22Rv1 (cell line): ENCODE measurements around the gene SOS1.

ENCODE experiments used
- H3K27ac ChIP-seq: fragments of 450-650 bp; 2 replicates; pipeline ENCODE4 v1.5.1; 2017
- ZFX ChIP-seq: fragments of 450-650 bp; IDR thresholded peaks from 2 replicates; pipeline ENCODE4 v1.6.1; 2017; ENCODE audit warnings: antibody characterized with exemption, borderline replicate concordance
- TF ChIP-seq, protein P1 (sequence below): fragments of 450-650 bp; IDR thresholded peaks from 2 replicates; pipeline ENCODE4 v1.5.1; 2017; ENCODE audit warnings: mild to moderate bottlenecking

The SOS1 gene

DNA sequence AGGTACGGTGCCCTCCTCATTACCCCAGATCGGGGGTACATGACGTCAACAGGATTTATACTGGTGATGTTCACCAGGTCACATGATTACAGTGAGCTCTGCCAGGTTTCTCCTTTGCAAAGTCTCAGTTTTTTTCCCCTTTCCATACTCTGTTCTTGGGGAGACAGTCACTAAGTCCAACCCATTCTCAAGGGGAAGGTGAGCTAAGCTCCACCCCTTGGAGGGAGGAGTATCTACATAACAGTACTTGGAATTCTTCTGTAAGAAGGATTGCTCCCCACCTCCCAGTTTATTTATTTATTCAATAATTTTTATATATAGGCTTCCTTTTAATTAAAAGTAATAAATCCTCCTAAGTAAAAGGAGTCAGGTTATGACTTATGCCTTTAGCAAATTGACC is 34.1 kb upstream of the SOS1 start:
- no peak overlapping the region for H3K27ac ChIP-seq
- TF ChIP-seq, protein P1, sequence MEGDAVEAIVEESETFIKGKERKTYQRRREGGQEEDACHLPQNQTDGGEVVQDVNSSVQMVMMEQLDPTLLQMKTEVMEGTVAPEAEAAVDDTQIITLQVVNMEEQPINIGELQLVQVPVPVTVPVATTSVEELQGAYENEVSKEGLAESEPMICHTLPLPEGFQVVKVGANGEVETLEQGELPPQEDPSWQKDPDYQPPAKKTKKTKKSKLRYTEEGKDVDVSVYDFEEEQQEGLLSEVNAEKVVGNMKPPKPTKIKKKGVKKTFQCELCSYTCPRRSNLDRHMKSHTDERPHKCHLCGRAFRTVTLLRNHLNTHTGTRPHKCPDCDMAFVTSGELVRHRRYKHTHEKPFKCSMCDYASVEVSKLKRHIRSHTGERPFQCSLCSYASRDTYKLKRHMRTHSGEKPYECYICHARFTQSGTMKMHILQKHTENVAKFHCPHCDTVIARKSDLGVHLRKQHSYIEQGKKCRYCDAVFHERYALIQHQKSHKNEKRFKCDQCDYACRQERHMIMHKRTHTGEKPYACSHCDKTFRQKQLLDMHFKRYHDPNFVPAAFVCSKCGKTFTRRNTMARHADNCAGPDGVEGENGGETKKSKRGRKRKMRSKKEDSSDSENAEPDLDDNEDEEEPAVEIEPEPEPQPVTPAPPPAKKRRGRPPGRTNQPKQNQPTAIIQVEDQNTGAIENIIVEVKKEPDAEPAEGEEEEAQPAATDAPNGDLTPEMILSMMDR, result no peak
- no peak for TF ChIP-seq ZFX

DNA sequence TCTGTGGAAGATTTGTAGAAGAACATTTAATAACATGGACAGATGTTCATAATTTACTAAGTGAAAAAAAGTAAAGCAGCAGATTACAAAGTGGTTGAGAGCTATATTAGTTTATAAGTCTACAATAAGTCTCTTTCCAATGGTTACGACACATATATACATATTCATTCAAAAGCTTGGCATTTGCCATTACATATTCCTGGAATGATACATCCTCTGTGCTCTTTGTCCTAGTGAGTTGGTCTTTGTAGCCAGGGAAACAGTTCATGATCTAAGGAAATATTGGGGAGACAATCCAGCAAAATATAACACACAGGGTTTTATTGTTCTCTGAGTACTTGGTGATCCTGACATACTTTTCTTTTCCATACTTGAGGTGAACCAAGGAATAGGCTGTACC is 32.5 kb upstream of the SOS1 start:
- no peak for TF ChIP-seq ZFX
- TF ChIP-seq, protein P1, result no peak
- no peak overlapping the region for H3K27ac ChIP-seq

DNA sequence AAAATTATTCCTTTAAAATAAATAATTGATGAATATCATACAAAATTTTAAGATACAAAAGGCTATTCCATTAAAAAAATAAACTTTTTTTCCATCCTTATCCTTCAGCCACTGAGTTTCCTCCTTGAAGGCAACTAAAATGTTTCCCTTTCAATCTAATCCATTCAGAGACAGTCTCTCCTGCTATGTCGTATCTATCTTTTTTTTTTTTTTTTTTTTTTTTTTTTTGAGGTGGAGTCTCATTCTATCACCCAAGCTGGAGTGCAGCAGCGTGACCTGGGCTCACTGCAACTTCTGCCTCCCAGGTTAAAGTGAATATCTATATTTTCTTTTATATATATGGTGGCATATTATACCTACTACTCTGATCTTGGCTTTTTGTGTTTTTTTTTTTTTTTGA is 31.7 kb upstream of the SOS1 start:
- TF ChIP-seq, protein P1, result no peak
- TF ChIP-seq ZFX, result no peak
- H3K27ac ChIP-seq, result no peak overlapping the region

DNA sequence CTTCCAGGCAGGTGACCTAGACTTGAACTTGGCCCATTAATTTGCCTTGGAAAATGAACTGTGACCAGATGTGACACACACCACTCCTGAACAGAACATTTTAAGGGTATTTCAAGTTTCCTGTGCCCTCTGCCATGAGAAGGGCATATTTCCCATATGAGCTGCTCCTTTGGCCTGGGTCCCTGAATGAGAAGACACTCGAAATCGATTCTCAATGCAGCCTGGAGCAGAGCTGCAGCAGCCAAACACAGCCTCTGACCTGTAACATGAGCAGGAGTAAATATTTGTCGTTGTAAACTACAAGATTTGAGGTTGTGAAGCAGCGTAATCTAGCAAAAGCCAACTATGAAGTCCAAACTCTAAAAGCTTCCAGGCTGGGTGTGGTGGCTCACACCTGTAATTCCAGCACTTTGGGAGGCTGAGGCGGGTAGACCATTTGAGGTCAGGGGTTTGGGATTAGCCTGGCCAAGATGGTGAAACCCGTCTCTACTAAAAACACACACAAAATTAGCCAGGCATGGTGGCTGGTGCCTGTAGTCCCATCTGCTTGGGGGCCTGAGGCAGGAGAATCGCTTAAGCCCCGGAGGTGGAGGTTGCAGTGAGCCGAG is 30.1 kb upstream of the SOS1 start:
- H3K27ac ChIP-seq, result no peak overlapping the region
- no peak for TF ChIP-seq ZFX
- TF ChIP-seq, protein P1, result no peak

DNA sequence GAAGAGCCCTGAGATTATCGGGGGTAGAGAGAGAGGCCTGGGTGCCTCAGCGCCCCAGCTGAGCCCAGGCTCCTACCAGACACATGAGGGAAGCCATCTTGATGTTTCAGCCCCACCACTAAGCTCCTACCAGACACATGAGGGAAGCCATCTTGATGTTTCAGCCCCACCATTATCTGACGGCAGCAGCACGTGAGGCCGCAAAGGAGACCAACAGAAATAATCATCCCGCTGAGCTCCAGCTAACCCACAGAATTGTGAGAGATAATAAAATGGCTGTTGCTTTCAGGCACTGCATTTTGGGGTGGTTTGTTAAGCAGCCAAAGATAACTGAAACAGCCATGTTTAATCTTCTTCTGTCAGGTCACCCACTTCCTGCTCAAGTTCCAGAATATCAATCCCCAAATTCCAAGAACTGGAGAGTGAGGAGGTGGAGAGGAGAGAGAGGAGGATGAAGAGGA is 29.3 kb upstream of the SOS1 start:
- H3K27ac ChIP-seq, result no peak overlapping the region
- TF ChIP-seq, protein P1, result no peak
- TF ChIP-seq ZFX, result no peak

DNA sequence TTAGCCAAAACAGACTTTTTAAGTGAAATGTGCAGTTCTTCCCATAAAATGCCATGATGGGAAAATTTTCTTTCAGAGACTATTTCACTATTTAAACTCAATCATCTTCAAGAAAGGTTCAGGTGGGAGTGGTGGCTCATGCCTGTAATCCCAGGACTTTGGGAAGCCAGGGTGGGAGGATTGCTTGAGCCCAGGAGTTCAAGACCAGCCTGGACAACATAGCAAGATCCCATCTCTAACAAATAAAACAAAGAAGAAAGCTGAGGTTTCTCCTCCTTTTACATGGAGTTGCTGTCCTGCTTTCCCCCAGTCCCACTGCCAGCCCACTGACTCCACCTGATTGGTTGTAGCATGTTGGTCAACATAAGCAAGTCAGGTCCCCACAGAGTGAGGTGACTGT is 25.8 kb upstream of the SOS1 start:
- TF ChIP-seq, protein P1, result no peak
- TF ChIP-seq ZFX, result no peak
- H3K27ac ChIP-seq, result no peak overlapping the region

DNA sequence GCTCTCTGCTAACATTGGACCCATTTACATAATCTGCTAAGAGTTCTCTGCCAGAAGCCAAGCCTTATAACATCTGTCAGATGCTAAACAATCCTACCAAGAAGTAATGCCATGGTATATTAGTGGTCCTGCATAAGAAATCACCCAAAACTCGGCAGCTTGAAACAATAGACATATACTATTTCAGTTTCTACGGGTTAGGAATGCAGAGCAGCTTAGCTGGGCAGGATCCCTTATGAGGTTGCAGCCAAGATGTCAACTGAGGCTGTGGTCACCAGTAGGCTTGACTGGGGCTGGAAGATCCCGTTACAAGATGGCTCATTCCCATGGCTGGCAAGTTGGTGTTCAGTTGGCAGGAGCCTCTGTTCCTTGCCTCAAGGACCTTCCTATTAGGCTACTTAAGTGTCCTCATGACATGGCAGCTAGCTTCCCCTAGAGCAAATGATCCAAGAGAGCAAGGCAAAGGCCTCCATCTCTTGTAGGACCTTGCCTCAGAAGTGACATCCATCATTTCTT is 25.1 kb upstream of the SOS1 start:
- TF ChIP-seq ZFX, result no peak
- TF ChIP-seq, protein P1, result no peak
- no peak overlapping the region for H3K27ac ChIP-seq
